GM19397 (cell line): ENCODE data around the gene PDE6D.

Experiments
- ATAC-seq: cut with Tn5 transposase; IDR thresholded peaks from one replicate; pipeline ENCODE4 v1.9.1; 2021; ENCODE audit warnings: mild to moderate bottlenecking, moderate library complexity; ENCODE audit not compliant: unreplicated experiment

Gene PDE6D

GRCh38 chr2:231685349-231686191, 95.5 kb downstream of the PDE6D start:
- ATAC-seq, result no peak

- no peak for ATAC-seq
Observed at GRCh38 chr2:231684314-231685223, 96.5 kb downstream of the PDE6D start.

GRCh38 chr2:231683292-231684235, 97.5 kb downstream of the PDE6D start:
- ATAC-seq, result no peak

GRCh38 chr2:231682603-231683291, 98.3 kb downstream of the PDE6D start:
- ATAC-seq, result no peak
